ENCODE data around the gene LMBR1.
"Not testable (repeated sequence)": the region's sequence is repeated elsewhere in the genome, so short reads cannot be mapped to it uniquely, and the experiment has no call there.

The LMBR1 gene

DNA sequence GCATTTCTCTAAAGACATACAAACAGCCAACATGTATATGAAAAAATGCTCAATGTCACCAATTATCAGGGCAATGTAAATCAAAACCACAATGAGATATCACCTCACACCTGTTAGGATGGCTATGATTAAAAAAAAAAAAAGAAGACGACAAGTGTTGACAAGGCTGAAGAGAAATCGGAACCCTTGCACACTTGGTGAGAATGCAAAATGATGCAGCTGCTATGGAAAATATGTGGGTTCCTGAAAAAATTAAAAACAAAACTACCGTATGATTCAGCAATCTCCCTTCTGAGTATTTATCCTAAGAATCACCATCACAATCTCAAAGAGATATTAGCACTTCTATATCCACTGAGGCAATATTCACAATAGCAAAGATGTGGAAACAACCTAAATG lies 11.3 kb downstream of the LMBR1 start:
- 98% methylated on average over 3 of the region's 3 CpGs for WGBS
- no peak overlapping the region for H3K27ac ChIP-seq (ENCODE audit: low read depth, low read length)
- no peaks in the 10 kb centered on the region for H3K27me3 ChIP-seq (ENCODE audit: insufficient read depth, low read length)
- H3K36me3 ChIP-seq (ENCODE audit: insufficient read depth, low read length), result 0 out of 2 replicates have a peak, but pooled peaks cover 3% of the 10 kb centered on the region
- H3K4me1 ChIP-seq (ENCODE audit: insufficient read depth, low read length), result no peaks in the 10 kb centered on the region
- H3K9ac ChIP-seq (ENCODE audit: low read depth, low read length), result no peak overlapping the region
- peaks cover 6% of the 10 kb centered on the region; the same call in 1 of the 2 replicates for H3K9me3 ChIP-seq (ENCODE audit: insufficient read depth, low read depth, low read length)
- no peak overlapping the region for H3K4me3 ChIP-seq (ENCODE audit: low read length)

DNA sequence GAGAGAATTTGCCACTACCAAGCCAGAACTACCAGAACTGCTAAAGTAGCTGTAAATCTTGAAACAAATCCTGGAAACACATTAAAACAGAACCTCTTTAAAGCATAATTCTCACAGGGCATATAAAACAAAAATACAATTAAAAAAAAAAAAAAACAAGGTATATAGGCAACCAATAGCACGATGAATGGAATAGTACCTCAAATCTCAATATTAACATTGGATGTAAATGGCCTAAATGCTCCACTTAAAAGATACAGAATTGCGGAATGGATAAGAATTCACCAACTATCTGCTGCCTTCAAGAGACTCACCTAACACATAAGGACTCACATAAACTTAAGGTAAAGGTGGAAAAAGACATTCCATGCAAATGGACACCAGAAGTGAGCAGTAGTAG lies 17.2 kb downstream of the LMBR1 start:
- Histone ChIP-seq H3K4me1 (ENCODE audit: insufficient read depth, low read length) (no peaks in the 10 kb centered on the region), H3K36me3 (ENCODE audit: insufficient read depth, low read length) (peaks cover 10% of the 10 kb centered on the region), H3K27ac (ENCODE audit: low read depth, low read length) (no peak overlapping the region), H3K9ac (ENCODE audit: low read depth, low read length) (no peak overlapping the region), H3K9me3 (ENCODE audit: insufficient read depth, low read depth, low read length) (peaks cover 6% of the 10 kb centered on the region; the same call in 1 of the 2 replicates), H3K27me3 (ENCODE audit: insufficient read depth, low read length) (no peaks in the 10 kb centered on the region), H3K4me3 (ENCODE audit: low read length) (no peak overlapping the region)
- 96% methylated on average over 2 of the region's 2 CpGs for WGBS

GRCh38 chr7:156868363-156868762 lies 24.6 kb downstream of the LMBR1 start:
- not testable (repeated sequence) for H3K9ac ChIP-seq (ENCODE audit: low read depth, low read length); H3K9me3 ChIP-seq (ENCODE audit: insufficient read depth, low read depth, low read length); H3K4me3 ChIP-seq (ENCODE audit: low read length); H3K4me1 ChIP-seq (ENCODE audit: insufficient read depth, low read length); H3K36me3 ChIP-seq (ENCODE audit: insufficient read depth, low read length); H3K27ac ChIP-seq (ENCODE audit: low read depth, low read length); H3K27me3 ChIP-seq (ENCODE audit: insufficient read depth, low read length)
- 96% methylated on average over 8 of the region's 8 CpGs for WGBS

DNA sequence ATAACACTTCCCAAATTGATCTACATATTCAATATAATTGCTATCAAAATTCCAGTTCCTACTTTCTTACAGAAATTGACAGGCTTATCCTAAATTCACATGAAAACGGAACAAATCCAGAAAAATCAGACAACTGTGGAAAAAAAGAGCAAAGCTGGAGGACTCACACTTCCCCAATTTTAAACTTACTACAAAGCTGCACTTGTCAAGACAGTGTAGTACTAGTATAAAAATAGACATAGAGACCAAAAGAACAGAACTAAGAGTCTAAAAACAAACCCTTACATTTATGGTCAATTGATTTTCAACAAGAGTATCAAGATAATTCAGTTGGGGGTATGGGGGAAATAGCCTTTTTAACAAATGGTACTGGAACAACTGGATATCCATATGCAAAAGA lies 27.5 kb downstream of the LMBR1 start:
- Histone ChIP-seq H3K9me3 (ENCODE audit: insufficient read depth, low read depth, low read length) (peaks cover 30% of the 10 kb centered on the region), H3K9ac (ENCODE audit: low read depth, low read length) (no peak overlapping the region), H3K36me3 (ENCODE audit: insufficient read depth, low read length) (peaks cover 19% of the 10 kb centered on the region), H3K27ac (ENCODE audit: low read depth, low read length) (no peak overlapping the region), H3K4me3 (ENCODE audit: low read length) (no peak overlapping the region), H3K4me1 (ENCODE audit: insufficient read depth, low read length) (peaks cover 10% of the 10 kb centered on the region), H3K27me3 (ENCODE audit: insufficient read depth, low read length) (no peaks in the 10 kb centered on the region)
- WGBS, result 48% methylated on average over 1 of the region's 1 CpG

- not testable (repeated sequence) for H3K9ac ChIP-seq (ENCODE audit: low read depth, low read length)
- peaks cover 21% of the 10 kb centered on the region for H3K36me3 ChIP-seq (ENCODE audit: insufficient read depth, low read length)
- WGBS, result 98% methylated on average over 2 of the region's 2 CpGs
These were observed 31.0 kb downstream of the LMBR1 start for GRCh38 chr7:156862022-156862421.

DNA sequence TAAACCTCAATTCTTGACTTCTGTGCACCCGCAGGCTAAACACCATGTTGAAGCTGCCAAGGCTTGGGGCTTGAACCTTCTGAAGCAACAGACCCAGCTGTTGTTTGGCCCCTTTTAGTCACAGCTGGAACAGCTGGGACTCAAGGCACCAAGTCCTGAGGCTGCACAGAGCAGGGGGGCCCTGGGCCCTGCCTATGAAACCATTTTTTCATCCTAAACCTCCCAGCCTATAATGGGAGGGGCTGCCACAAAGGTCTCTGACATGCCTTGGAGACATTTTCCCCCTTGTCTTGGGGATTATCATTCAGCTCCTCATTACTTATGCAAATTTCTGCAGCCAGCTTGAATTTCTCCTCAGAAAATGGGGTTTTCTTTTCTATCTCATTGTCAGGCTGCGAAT lies 31.8 kb downstream of the LMBR1 start:
- peaks cover 61% of the 10 kb centered on the region for H3K9me3 ChIP-seq (ENCODE audit: insufficient read depth, low read depth, low read length)
- peaks cover 21% of the 10 kb centered on the region for H3K36me3 ChIP-seq (ENCODE audit: insufficient read depth, low read length)
- 95% methylated on average over 2 of the region's 2 CpGs for WGBS
- no peak overlapping the region for H3K4me3 ChIP-seq (ENCODE audit: low read length)
- no peak overlapping the region for H3K9ac ChIP-seq (ENCODE audit: low read depth, low read length)
- no peaks in the 10 kb centered on the region for H3K27me3 ChIP-seq (ENCODE audit: insufficient read depth, low read length)
- peaks cover 11% of the 10 kb centered on the region for H3K4me1 ChIP-seq (ENCODE audit: insufficient read depth, low read length)
- H3K27ac ChIP-seq (ENCODE audit: low read depth, low read length), result no peak overlapping the region

More at GRCh38 chr7:156862022-156862421, 31.0 kb downstream of the LMBR1 start:
- Histone ChIP-seq H3K9me3 (ENCODE audit: insufficient read depth, low read depth, low read length) (peaks cover 56% of the 10 kb centered on the region), H3K4me1 (ENCODE audit: insufficient read depth, low read length) (peaks cover 10% of the 10 kb centered on the region)
- not testable (repeated sequence) for H3K27me3 ChIP-seq (ENCODE audit: insufficient read depth, low read length); H3K27ac ChIP-seq (ENCODE audit: low read depth, low read length); H3K4me3 ChIP-seq (ENCODE audit: low read length)

- not testable (repeated sequence) for H3K27me3 ChIP-seq (ENCODE audit: insufficient read depth, low read length); H3K4me1 ChIP-seq (ENCODE audit: insufficient read depth, low read length); H3K27ac ChIP-seq (ENCODE audit: low read depth, low read length); H3K4me3 ChIP-seq (ENCODE audit: low read length); H3K9ac ChIP-seq (ENCODE audit: low read depth, low read length)
- Histone ChIP-seq H3K9me3 (ENCODE audit: insufficient read depth, low read depth, low read length) (peaks cover 64% of the 10 kb centered on the region), H3K36me3 (ENCODE audit: insufficient read depth, low read length) (peaks cover 21% of the 10 kb centered on the region)
- 97% methylated on average over 8 of the region's 8 CpGs for WGBS
These were observed 32.9 kb downstream of the LMBR1 start for GRCh38 chr7:156860099-156860498.

- no peak overlapping the region for H3K27ac ChIP-seq (ENCODE audit: low read depth, low read length)
- peaks cover 68% of the 10 kb centered on the region for H3K9me3 ChIP-seq (ENCODE audit: insufficient read depth, low read depth, low read length)
- H3K36me3 ChIP-seq (ENCODE audit: insufficient read depth, low read length), result peaks cover 21% of the 10 kb centered on the region
- no peaks in the 10 kb centered on the region for H3K27me3 ChIP-seq (ENCODE audit: insufficient read depth, low read length)
- no peak overlapping the region for H3K9ac ChIP-seq (ENCODE audit: low read depth, low read length)
- H3K4me3 ChIP-seq (ENCODE audit: low read length), result no peak overlapping the region
- H3K4me1 ChIP-seq (ENCODE audit: insufficient read depth, low read length), result 0 out of 2 replicates have a peak, but pooled peaks cover 4% of the 10 kb centered on the region
These were observed 34.5 kb downstream of the LMBR1 start for GRCh38 chr7:156858523-156858922.

DNA sequence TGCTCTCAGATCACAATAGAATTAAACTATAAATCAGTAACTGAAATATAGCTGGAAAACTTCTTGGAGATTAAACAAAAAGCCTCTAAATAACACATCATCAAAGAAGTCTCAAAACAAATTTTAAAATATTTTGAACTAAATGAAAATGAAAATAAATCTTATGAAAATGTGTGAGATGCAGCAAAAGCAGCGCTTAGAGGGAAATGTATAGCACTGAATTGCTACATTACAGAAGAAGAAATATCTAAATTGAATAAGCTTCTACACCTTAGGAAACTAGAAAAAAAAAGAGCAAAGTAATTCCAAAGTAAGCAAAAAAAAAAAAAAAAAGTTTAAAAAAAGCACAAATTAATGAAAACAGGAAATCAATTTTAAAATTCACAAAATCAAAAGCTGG lies 35.2 kb downstream of the LMBR1 start:
- Histone ChIP-seq H3K9ac (ENCODE audit: low read depth, low read length) (no peak overlapping the region), H3K4me1 (ENCODE audit: insufficient read depth, low read length) (0 out of 2 replicates have a peak, but pooled peaks cover 4% of the 10 kb centered on the region), H3K4me3 (ENCODE audit: low read length) (no peak overlapping the region), H3K36me3 (ENCODE audit: insufficient read depth, low read length) (peaks cover 19% of the 10 kb centered on the region), H3K27me3 (ENCODE audit: insufficient read depth, low read length) (no peaks in the 10 kb centered on the region), H3K9me3 (ENCODE audit: insufficient read depth, low read depth, low read length) (peaks cover 62% of the 10 kb centered on the region), H3K27ac (ENCODE audit: low read depth, low read length) (no peak overlapping the region)
- no CpG with 5 or more reads among the region's 1 CpG for WGBS

DNA sequence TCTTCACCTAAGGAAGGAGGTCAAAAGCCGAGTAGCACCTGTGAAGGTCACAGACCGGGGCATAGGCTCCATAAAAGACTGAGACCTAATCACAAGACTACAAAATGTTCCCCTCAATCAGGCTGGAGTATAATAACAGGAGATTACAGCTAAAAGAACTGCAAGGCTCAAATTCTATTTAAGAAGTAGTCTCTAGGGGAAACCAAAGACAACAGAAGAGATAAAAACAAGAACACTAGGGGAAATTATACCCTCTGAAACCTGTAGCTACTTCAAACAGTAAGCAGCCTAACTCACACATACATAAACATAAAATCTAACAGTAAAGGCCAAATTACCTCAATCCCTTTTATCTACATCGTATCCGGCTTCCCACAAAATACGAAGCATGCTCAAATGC lies 38.3 kb downstream of the LMBR1 start:
- Histone ChIP-seq H3K9me3 (ENCODE audit: insufficient read depth, low read depth, low read length) (peaks cover 37% of the 10 kb centered on the region; the same call in 1 of the 2 replicates), H3K36me3 (ENCODE audit: insufficient read depth, low read length) (peaks cover 3% of the 10 kb centered on the region; the same call in 1 of the 2 replicates), H3K27me3 (ENCODE audit: insufficient read depth, low read length) (no peaks in the 10 kb centered on the region), H3K9ac (ENCODE audit: low read depth, low read length) (no peak overlapping the region), H3K27ac (ENCODE audit: low read depth, low read length) (no peak overlapping the region), H3K4me1 (ENCODE audit: insufficient read depth, low read length) (0 out of 2 replicates have a peak, but pooled peaks cover 4% of the 10 kb centered on the region), H3K4me3 (ENCODE audit: low read length) (no peak overlapping the region)
- WGBS, result 94% methylated on average over 5 of the region's 5 CpGs

- Histone ChIP-seq H3K27me3 (ENCODE audit: insufficient read depth, low read length) (no peaks in the 10 kb centered on the region), H3K9ac (ENCODE audit: low read depth, low read length) (no peak overlapping the region), H3K4me3 (ENCODE audit: low read length) (no peak overlapping the region), H3K27ac (ENCODE audit: low read depth, low read length) (no peak overlapping the region), H3K4me1 (ENCODE audit: insufficient read depth, low read length) (no peaks in the 10 kb centered on the region), H3K9me3 (ENCODE audit: insufficient read depth, low read depth, low read length) (no peaks in the 10 kb centered on the region), H3K36me3 (ENCODE audit: insufficient read depth, low read length) (no peaks in the 10 kb centered on the region)
- WGBS, result 92% methylated on average over 3 of the region's 3 CpGs
These were observed 44.0 kb downstream of the LMBR1 start for GRCh38 chr7:156848979-156849378.
